ENCODE measurements around the gene ZSCAN16. TPM values are rescaled to one million over a fixed set of nuclear protein-coding genes. Genes with fewer than 3 reads are reported as not detected.
"Not testable (repeated sequence)": the region's sequence is repeated elsewhere in the genome, so short reads cannot be mapped to it uniquely, and the experiment has no call there.

ZSCAN16 gene
- polyA plus RNA-seq, 6 donors from 2014 or later: 11.3 to 21.3 (median 14.7) TPM

- Mint-ChIP-seq H3K4me3 (peak overlapping the region; percentile 88 to 96 (median 94)), H3K4me1 (peaks cover 5 to 14% (median 12%) of the 10 kb centered on the region in 3 donors), H3K27ac (peak overlapping the region; percentile 92 to 98 (median 94)), H3K9me3 (peaks cover 0 to 5% (median 0%) of the 10 kb centered on the region in 7 donors), H3K27me3 (peaks cover 11 to 16% (median 12%) of the 10 kb centered on the region in 3 donors), H3K36me3 (no peaks in the 10 kb centered on the region)
- ATAC-seq (ENCODE audit: low read depth in 2 of 2): peak in 1 of 2 donors; percentile 20
- DNase-seq: no peak
Observed at GRCh38 chr6:28105245-28105639, 19.2 kb upstream of the ZSCAN16 start.

GRCh38 chr6:28107506-28107905, 16.9 kb upstream of the ZSCAN16 start:
- ATAC-seq (ENCODE audit: low read depth in 2 of 2): no peak
- Mint-ChIP-seq H3K9me3 (peaks cover 0 to 3% (median 0%) of the 10 kb centered on the region in 7 donors), H3K4me3 (no peak overlapping the region), H3K27me3 (peaks cover 9 to 13% (median 12%) of the 10 kb centered on the region in 3 donors), H3K36me3 (no peaks in the 10 kb centered on the region), H3K4me1 (peaks cover 5 to 14% (median 12%) of the 10 kb centered on the region in 3 donors), H3K27ac (peak overlapping the region in 1 of 6 donors; percentile 49)
- no peak for DNase-seq

- H3K9me3 Mint-ChIP-seq: no peaks in the 10 kb centered on the region
- no peak for ATAC-seq (ENCODE audit: low read depth in 2 of 2)
- no peak for DNase-seq
- no peaks in the 10 kb centered on the region for H3K4me1 Mint-ChIP-seq
- H3K27me3 Mint-ChIP-seq: peaks cover 9 to 13% (median 12%) of the 10 kb centered on the region in 3 donors
- H3K27ac Mint-ChIP-seq: peak overlapping the region in 1 of 6 donors; percentile 37
- no peak overlapping the region for H3K4me3 Mint-ChIP-seq
- peaks cover 15 to 17% of the 10 kb centered on the region in 2 donors for H3K36me3 Mint-ChIP-seq
Observed at GRCh38 chr6:28111964-28112363, 12.4 kb upstream of the ZSCAN16 start.

GRCh38 chr6:28115799-28116198, 8.6 kb upstream of the ZSCAN16 start:
- Mint-ChIP-seq H3K27ac (no peak overlapping the region), H3K9me3 (no peaks in the 10 kb centered on the region), H3K36me3 (peaks cover 24 to 26% of the 10 kb centered on the region in 2 donors), H3K4me1 (peaks cover 0 to 4% (median 0%) of the 10 kb centered on the region in 3 donors), H3K27me3 (no peaks in the 10 kb centered on the region), H3K4me3 (no peak overlapping the region)
- DNase-seq (no peak), ATAC-seq (ENCODE audit: low read depth in 2 of 2) (no peak)

GRCh38 chr6:28117386-28118050, 6.9 kb upstream of the ZSCAN16 start:
- ATAC-seq (ENCODE audit: low read depth in 2 of 2): no peak
- peaks cover 0 to 4% (median 4%) of the 10 kb centered on the region in 3 donors for H3K4me1 Mint-ChIP-seq
- no peaks in the 10 kb centered on the region for H3K9me3 Mint-ChIP-seq
- no peak overlapping the region for H3K4me3 Mint-ChIP-seq
- peak overlapping the region in 1 of 6 donors; percentile 53 for H3K27ac Mint-ChIP-seq
- peaks cover 24 to 34% of the 10 kb centered on the region in 2 donors for H3K36me3 Mint-ChIP-seq
- H3K27me3 Mint-ChIP-seq: no peaks in the 10 kb centered on the region
- DNase-seq: no peak

GRCh38 chr6:28118217-28118616, 6.2 kb upstream of the ZSCAN16 start:
- Mint-ChIP-seq H3K4me1 (peaks cover under 1 to 4% (median 4%) of the 10 kb centered on the region in 3 donors), H3K27me3 (no peaks in the 10 kb centered on the region), H3K9me3 (no peaks in the 10 kb centered on the region), H3K36me3 (peaks cover 25 to 41% of the 10 kb centered on the region in 2 donors), H3K4me3 (no peak overlapping the region), H3K27ac (peak overlapping the region in 1 of 6 donors; percentile 53)
- no peak for ATAC-seq (ENCODE audit: low read depth in 2 of 2)
- DNase-seq: no peak

- DNase-seq: no peak
- Mint-ChIP-seq H3K27ac (peak overlapping the region in 1 of 6 donors; percentile 58), H3K36me3 (peaks cover 14 to 24% of the 10 kb centered on the region in 2 donors), H3K4me3 (peak overlapping the region in 1 of 8 donors; percentile 79), H3K4me1 (peaks cover 24 to 36% (median 30%) of the 10 kb centered on the region in 3 donors), H3K27me3 (no peaks in the 10 kb centered on the region), H3K9me3 (no peaks in the 10 kb centered on the region)
- no peak for ATAC-seq (ENCODE audit: low read depth in 2 of 2)
Observed at GRCh38 chr6:28121876-28122275, 2.5 kb upstream of the ZSCAN16 start.

- H3K9me3 Mint-ChIP-seq; ATAC-seq (ENCODE audit: low read depth in 2 of 2); DNase-seq; H3K27me3 Mint-ChIP-seq: not testable (repeated sequence)
- Mint-ChIP-seq H3K27ac (peak overlapping the region in 2 of 6 donors; percentile 58 to 83), H3K4me3 (peak overlapping the region in 2 of 8 donors; percentile 56 to 79), H3K36me3 (peaks cover 14 to 28% of the 10 kb centered on the region in 2 donors), H3K4me1 (peaks cover 25 to 36% (median 30%) of the 10 kb centered on the region in 3 donors)
Observed at GRCh38 chr6:28122283-28122682, 2.1 kb upstream of the ZSCAN16 start.

- peaks cover 9 to 32% of the 10 kb centered on the region in 2 donors for H3K36me3 Mint-ChIP-seq
- H3K27me3 Mint-ChIP-seq: no peaks in the 10 kb centered on the region
- no peaks in the 10 kb centered on the region for H3K9me3 Mint-ChIP-seq
- DNase-seq (no peak), ATAC-seq (ENCODE audit: low read depth in 2 of 2) (peak; percentile 59 to 69)
- H3K4me1 Mint-ChIP-seq: peaks cover 34 to 40% (median 39%) of the 10 kb centered on the region in 3 donors
- H3K27ac Mint-ChIP-seq: peak overlapping the region; percentile 57 to 96 (median 92)
- H3K4me3 Mint-ChIP-seq: peak overlapping the region; percentile 89 to 98 (median 94)
Observed at GRCh38 chr6:28124971-28125353, 553 bp downstream of the ZSCAN16 start.

GRCh38 chr6:28125401-28125800, 992 bp downstream of the ZSCAN16 start:
- no peaks in the 10 kb centered on the region for H3K9me3 Mint-ChIP-seq
- peaks cover 5 to 32% of the 10 kb centered on the region in 2 donors for H3K36me3 Mint-ChIP-seq
- no peak for DNase-seq
- ATAC-seq (ENCODE audit: low read depth in 2 of 2): peak; percentile 47 to 60
- H3K27me3 Mint-ChIP-seq: no peaks in the 10 kb centered on the region
- H3K4me1 Mint-ChIP-seq: peaks cover 34 to 42% (median 39%) of the 10 kb centered on the region in 3 donors
- peak overlapping the region; percentile 57 to 96 (median 92) for H3K27ac Mint-ChIP-seq
- H3K4me3 Mint-ChIP-seq: peak overlapping the region; percentile 63 to 98 (median 93)

- ATAC-seq (ENCODE audit: low read depth in 2 of 2): no peak
- H3K27ac Mint-ChIP-seq: peak overlapping the region in 5 of 6 donors; percentile 11 to 89 (median 42)
Observed at GRCh38 chr6:28134015-28134414, 9.6 kb downstream of the ZSCAN16 start.

GRCh38 chr6:28134716-28135115, 10.3 kb downstream of the ZSCAN16 start:
- Mint-ChIP-seq H3K27me3 (no peaks in the 10 kb centered on the region), H3K4me3 (peak overlapping the region in 2 of 8 donors; percentile 15 to 77), H3K27ac (peak overlapping the region in 3 of 6 donors; percentile 16 to 54 (median 50)), H3K4me1 (peaks cover 36 to 64% (median 58%) of the 10 kb centered on the region in 3 donors), H3K9me3 (no peaks in the 10 kb centered on the region), H3K36me3 (no peaks in the 10 kb centered on the region)
- DNase-seq: no peak
- ATAC-seq (ENCODE audit: low read depth in 2 of 2): no peak

More at GRCh38 chr6:28134015-28134414, 9.6 kb downstream of the ZSCAN16 start:
- Mint-ChIP-seq H3K4me3 (peak overlapping the region in 1 of 8 donors; percentile 46), H3K27me3 (no peaks in the 10 kb centered on the region), H3K4me1 (peaks cover 43 to 65% (median 61%) of the 10 kb centered on the region in 3 donors), H3K9me3 (no peaks in the 10 kb centered on the region), H3K36me3 (peaks cover 0 to 7% of the 10 kb centered on the region in 2 donors)
- peak; percentile 4 for DNase-seq

GRCh38 chr6:28135393-28135792, 11.0 kb downstream of the ZSCAN16 start:
- no peaks in the 10 kb centered on the region for H3K27me3 Mint-ChIP-seq
- ATAC-seq (ENCODE audit: low read depth in 2 of 2): no peak
- no peaks in the 10 kb centered on the region for H3K9me3 Mint-ChIP-seq
- DNase-seq: peak; percentile 5
- H3K4me1 Mint-ChIP-seq: peaks cover 40 to 68% (median 62%) of the 10 kb centered on the region in 3 donors
- peak overlapping the region; percentile 8 to 100 (median 95) for H3K27ac Mint-ChIP-seq
- no peaks in the 10 kb centered on the region for H3K36me3 Mint-ChIP-seq
- H3K4me3 Mint-ChIP-seq: peak overlapping the region; percentile 29 to 98 (median 94)

Data from naive B cell (primary cell).